Endothelial cell of umbilical vein (primary cell): ENCODE data around the gene NR1D2. TPM values are rescaled to one million over a fixed set of nuclear protein-coding genes. Genes with fewer than 3 reads are reported as not detected.

Experiments used
- BruUV-seq: library from RNA; stranded (reverse); fragments of 400-500 nt; replicated peaks from 2 replicates; lab custom pipeline; 2021; lab: Mats Ljungman, UMichigan
- CTCF ChIA-PET: fragments of 300-600, 350-600 bp; sonication (Branson Sonifier 250); formaldehyde crosslinking; loops from one replicate; lab custom pipeline; 2021; ENCODE audit warnings: antibody characterized with exemption, inconsistent platforms; lab: Charles Lee
- POLR2A ChIA-PET: fragments of 300-600, 350-600 bp; sonication (Branson Sonifier 250); formaldehyde crosslinking; loops from one replicate; lab custom pipeline; 2021; ENCODE audit warnings: antibody characterized with exemption, inconsistent platforms; lab: Charles Lee
- DNase-seq: peaks from one replicate; pipeline ENCODE4 v3.0.0-alpha.2; 2011; ENCODE audit warnings: low read depth, low spot score
- FAIRE-seq: peaks from 2 replicates; lab custom pipeline; 2011; peaks lifted over from hg19 to GRCh38; lab: Jason Lieb, UNC
- H2AFZ ChIP-seq: 2 replicates; pipeline ENCODE4 v1.6.0; 2012; ENCODE audit warnings: low read depth, low read length, control low read depth, inconsistent platforms
- H3K27ac ChIP-seq: 2 replicates; pipeline ENCODE4 v1.5.1; 2011; ENCODE audit warnings: low read depth, mild to moderate bottlenecking, control low read depth, low read length, moderate library complexity; ENCODE audit not compliant: insufficient read depth
- H3K27me3 ChIP-seq, 2 experiments: 2 replicates each; pipeline versions ENCODE4 v1.6.0 to v1.6.1; 2011; ENCODE audit warnings: low read length in 2 of 2, mixed read lengths in 1 of 2; ENCODE audit not compliant: control insufficient read depth in 2 of 2, insufficient read depth in 2 of 2
- H3K36me3 ChIP-seq, 2 experiments: 2 replicates in 1 of 2; 3 replicates in 1 of 2; pipeline ENCODE4 v1.5.1; 2011; ENCODE audit warnings: low read length in 2 of 2, mild to moderate bottlenecking in 1 of 2, moderate library complexity in 1 of 2; ENCODE audit not compliant: control insufficient read depth in 2 of 2, insufficient read depth in 2 of 2; ENCODE audit errors: extremely low read depth in 1 of 2
- H3K4me1 ChIP-seq: 3 replicates; pipeline ENCODE4 v1.5.1; 2011; ENCODE audit warnings: mild to moderate bottlenecking, low read length; ENCODE audit not compliant: control insufficient read depth, insufficient read depth; ENCODE audit errors: extremely low read depth
- H3K4me2 ChIP-seq: 2 replicates; pipeline ENCODE4 v1.6.1; 2011; ENCODE audit warnings: low read length, control low read depth, mixed read lengths; ENCODE audit not compliant: insufficient read depth
- H3K4me3 ChIP-seq, 3 experiments: fragments of 200-600 bp in 1 of 3; sonication (generic), shearing (Covaris generic) in 1 of 3; replicated peaks in 1 of 3; 2 replicates each; pipeline ENCODE4 v1.5.1; 2011 to 2016; ENCODE audit warnings: control low read depth in 3 of 3, low read length in 3 of 3, mild to moderate bottlenecking in 2 of 3, inconsistent platforms in 1 of 3, low read depth in 1 of 3, moderate library complexity in 1 of 3; ENCODE audit not compliant: insufficient read depth in 1 of 3
- H3K79me2 ChIP-seq: 2 replicates; pipeline ENCODE4 v1.6.0; 2012; ENCODE audit warnings: low read length, inconsistent platforms; ENCODE audit not compliant: control insufficient read depth, insufficient read depth
- H3K9ac ChIP-seq: replicated peaks from 2 replicates; pipeline ENCODE3; 2011; ENCODE audit warnings: low read length, control low read depth; ENCODE audit not compliant: insufficient read depth; ENCODE audit errors: extremely low read depth
- H3K9me1 ChIP-seq: replicated peaks from 3 replicates; pipeline ENCODE4 v1.6.0; 2011; ENCODE audit warnings: mild to moderate bottlenecking, low read length; ENCODE audit not compliant: control insufficient read depth, insufficient read depth; ENCODE audit errors: extremely low read depth
- H3K9me3 ChIP-seq: replicated peaks from 2 replicates; pipeline ENCODE4 v1.5.1; 2012; ENCODE audit warnings: low read length, inconsistent platforms; ENCODE audit not compliant: control insufficient read depth, insufficient read depth
- H4K20me1 ChIP-seq: replicated peaks from 2 replicates; pipeline ENCODE3; 2011; ENCODE audit warnings: mild to moderate bottlenecking, low read length; ENCODE audit not compliant: control insufficient read depth, insufficient read depth; ENCODE audit errors: extremely low read depth
- EZH2 ChIP-seq: IDR thresholded peaks from 2 replicates; pipeline ENCODE4 v1.6.1; 2012; ENCODE audit warnings: borderline replicate concordance, low read depth, mild to moderate bottlenecking, moderate library complexity, low read length, inconsistent platforms; ENCODE audit not compliant: severe bottlenecking
- FOS ChIP-seq: IDR thresholded peaks from 2 replicates; pipeline ENCODE4 v1.6.1; 2011; ENCODE audit warnings: mild to moderate bottlenecking, low read length, moderate library complexity, borderline replicate concordance; ENCODE audit not compliant: insufficient read depth
- GATA2 ChIP-seq: IDR thresholded peaks from 2 replicates; pipeline ENCODE4 v1.7.0; 2011; ENCODE audit warnings: low read depth, mild to moderate bottlenecking, moderate library complexity, mixed read lengths, low read length; ENCODE audit not compliant: insufficient read length, insufficient read depth
- JUN ChIP-seq: IDR thresholded peaks from 2 replicates; pipeline ENCODE4 v1.6.1; 2011; ENCODE audit warnings: borderline replicate concordance, low read depth; ENCODE audit not compliant: insufficient read length, insufficient read depth
- MAX ChIP-seq: IDR thresholded peaks from 2 replicates; pipeline ENCODE4 v1.6.1; 2011; ENCODE audit not compliant: insufficient read depth, insufficient read length
- MYC ChIP-seq: IDR thresholded peaks from one replicate; pipeline ENCODE4 v1.6.1; 2011; ENCODE audit warnings: mild to moderate bottlenecking, low read depth, low read length
- POLR2A ChIP-seq: IDR thresholded peaks from 2 replicates; pipeline ENCODE4 v1.6.1; 2012; ENCODE audit warnings: low read depth, mild to moderate bottlenecking, control low read depth, low read length
- POLR2AphosphoS5 ChIP-seq: IDR thresholded peaks from 2 replicates; pipeline ENCODE4 v1.6.1; 2012; ENCODE audit warnings: low read depth, mild to moderate bottlenecking, control low read depth, low read length, moderate library complexity; ENCODE audit not compliant: insufficient read depth
- dilution Hi-C: fragments of 300-500 bp; cut with MboI; formaldehyde crosslinking; loops from one replicate; pipeline ENCODE4 v1.15.0; 2019; ENCODE audit warnings: low sequenced_read_pairs; ENCODE audit not compliant: extremely low pct_ligation_motif_present
- intact Hi-C: fragments of 100-400 bp; cut with micrococcal nuclease; formaldehyde crosslinking; loops from one replicate; pipeline ENCODE4 v1.10.0; 2022
- polyA plus RNA-seq, 4 experiments: library from polyadenylated mRNA; depleted of rRNA in 3 of 4; stranded (reverse) in 3 of 4; unstranded in 1 of 4; fragments of >200 nt; gene quantifications; 2 replicates each; pipeline versions ENCODE4 v1.2.1 to v1.2.3, GENCODE V29; 2011 to 2012; ENCODE audit warnings: missing spikeins in 1 of 4
- total RNA-seq: library from RNA; stranded (reverse); gene quantifications from 2 replicates; pipeline ENCODE4 v1.2.3, GENCODE V29; 2021
- TF ChIP-seq, protein P1 (sequence below), 2 donors: IDR thresholded peaks; 1 replicate in 1 of 2; 2 replicates in 1 of 2; pipeline ENCODE4 v1.5.1; 2011; ENCODE audit warnings: low read length in 2 of 2, mild to moderate bottlenecking in 2 of 2, moderate library complexity in 2 of 2, control low read depth in 1 of 2, inconsistent platforms in 1 of 2, low read depth in 1 of 2; ENCODE audit not compliant: insufficient read depth in 1 of 2; ENCODE audit errors: extremely low read depth in 1 of 2

NR1D2 gene
- total and polyA plus RNA-seq, 2 donors (not counting 3 experiments of a cell fraction or from before 2014, with no cell fraction given), result 4.3 to 14.6 TPM

- FAIRE-seq (peak; percentile 79), DNase-seq (peak; percentile 79)
- Histone ChIP-seq H3K27ac (no peak overlapping the region), H3K9me1 (no peaks in the 10 kb centered on the region), H3K36me3 (no peaks in the 10 kb centered on the region), H3K79me2 (no peaks in the 10 kb centered on the region), H4K20me1 (no peaks in the 10 kb centered on the region), H3K9ac (no peak overlapping the region), H3K4me2 (peak overlapping the region; percentile 12), H3K4me1 (peaks cover 3% of the 10 kb centered on the region), H2AFZ (no peak overlapping the region), H3K4me3 (no peak overlapping the region), H3K9me3 (no peaks in the 10 kb centered on the region), H3K27me3 (peaks cover 4 to 8% of the 10 kb centered on the region in 2 experiments)
- CTCF ChIA-PET, result interaction anchor here (0.7 to 2.0 kb wide), 8 partner anchors 110 to 685 kb away, joined by 3 to 9 read pairs (median 4); no protein-coding TSS in a partner anchor
- dilution Hi-C loops, result no loop called here
- intact Hi-C loops, result loop anchor here (1.0 to 2.0 kb wide), 6 partner anchors 111 to 684 kb away; partner anchors contain the start of gene THRB
- BruUV-seq, result no TSS peak
- TF ChIP-seq GATA2 (no peak), EZH2 (no peak), MYC (no peak)
- TF ChIP-seq, protein P1, sequence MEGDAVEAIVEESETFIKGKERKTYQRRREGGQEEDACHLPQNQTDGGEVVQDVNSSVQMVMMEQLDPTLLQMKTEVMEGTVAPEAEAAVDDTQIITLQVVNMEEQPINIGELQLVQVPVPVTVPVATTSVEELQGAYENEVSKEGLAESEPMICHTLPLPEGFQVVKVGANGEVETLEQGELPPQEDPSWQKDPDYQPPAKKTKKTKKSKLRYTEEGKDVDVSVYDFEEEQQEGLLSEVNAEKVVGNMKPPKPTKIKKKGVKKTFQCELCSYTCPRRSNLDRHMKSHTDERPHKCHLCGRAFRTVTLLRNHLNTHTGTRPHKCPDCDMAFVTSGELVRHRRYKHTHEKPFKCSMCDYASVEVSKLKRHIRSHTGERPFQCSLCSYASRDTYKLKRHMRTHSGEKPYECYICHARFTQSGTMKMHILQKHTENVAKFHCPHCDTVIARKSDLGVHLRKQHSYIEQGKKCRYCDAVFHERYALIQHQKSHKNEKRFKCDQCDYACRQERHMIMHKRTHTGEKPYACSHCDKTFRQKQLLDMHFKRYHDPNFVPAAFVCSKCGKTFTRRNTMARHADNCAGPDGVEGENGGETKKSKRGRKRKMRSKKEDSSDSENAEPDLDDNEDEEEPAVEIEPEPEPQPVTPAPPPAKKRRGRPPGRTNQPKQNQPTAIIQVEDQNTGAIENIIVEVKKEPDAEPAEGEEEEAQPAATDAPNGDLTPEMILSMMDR (IDR thresholded peaks at IDR 0.05; ENCODE audit: extremely low read depth in 1 of 2, insufficient read depth in 1 of 2, low read depth in 1 of 2, low read length in 2 of 2), result peak; percentile 67 to 87
- POLR2A ChIA-PET, result no interaction called here
These were observed 54.0 kb downstream of the NR1D2 start for GRCh38 chr3:23999012-23999641.

GRCh38 chr3:24002129-24002528 is 57.0 kb downstream of the NR1D2 start:
- dilution Hi-C loops, result no loop called here
- H3K4me2 ChIP-seq, result no peak overlapping the region
- no peaks in the 10 kb centered on the region for H3K9me3 ChIP-seq
- no peaks in the 10 kb centered on the region for H3K79me2 ChIP-seq
- H3K4me1 ChIP-seq, result peaks cover 3% of the 10 kb centered on the region
- TF ChIP-seq POLR2AphosphoS5, result no peak
- TF ChIP-seq, protein P1 (IDR thresholded peaks at IDR 0.05; ENCODE audit: extremely low read depth in 1 of 2, insufficient read depth in 1 of 2, low read depth in 1 of 2, low read length in 2 of 2), result no peak
- TF ChIP-seq MAX, result no peak
- TF ChIP-seq GATA2, result no peak
- TF ChIP-seq FOS, result no peak
- no peak for TF ChIP-seq JUN
- TF ChIP-seq POLR2A, result no peak
- no peak for TF ChIP-seq MYC
- TF ChIP-seq EZH2, result no peak
- FAIRE-seq, result no peak
- CTCF ChIA-PET, result interaction anchor here (0.9 to 1.4 kb wide), 5 partner anchors 10 to 682 kb away, joined by 3 to 4 read pairs (median 3); no protein-coding TSS in a partner anchor
- POLR2A ChIA-PET, result no interaction called here
- intact Hi-C loops, result no loop called here
- H3K27me3 ChIP-seq, result peaks cover 4 to 8% of the 10 kb centered on the region in 2 experiments
- H4K20me1 ChIP-seq, result no peaks in the 10 kb centered on the region
- no peak for DNase-seq
- no peaks in the 10 kb centered on the region for H3K36me3 ChIP-seq
- no peaks in the 10 kb centered on the region for H3K9me1 ChIP-seq
- H2AFZ ChIP-seq, result no peak overlapping the region
- no peak overlapping the region for H3K4me3 ChIP-seq
- no TSS peak for BruUV-seq
- H3K9ac ChIP-seq, result no peak overlapping the region
- H3K27ac ChIP-seq, result no peak overlapping the region
